HT-29 (cell line): ENCODE results near the gene SLC30A1. TPM values are rescaled to one million over a fixed set of nuclear protein-coding genes. Genes with fewer than 3 reads are reported as not detected.
A peak's percentile ranks its signal among the peaks of the same experiment; 100 is the strongest.

Experiments used
- DNase-seq: peaks from one replicate; pipeline ENCODE4 v3.0.0-alpha.2; 2015; ENCODE audit warnings: low spot score
- total RNA-seq: library from RNA; depleted of rRNA; stranded (reverse); fragments of >200 nt; shearing (Covaris generic); gene quantifications from 2 replicates; pipeline ENCODE4 v1.2.3, GENCODE V29; 2014

Gene SLC30A1
- total RNA-seq, 1 experiment from 2014 or later, result 8.1 TPM

- DNase-seq, result no peak
Measured at GRCh38 chr1:211609120-211610024, 30.4 kb upstream of the SLC30A1 start.

- DNase-seq, result no peak
Measured at GRCh38 chr1:211607754-211608473, 29.0 kb upstream of the SLC30A1 start.

GRCh38 chr1:211606914-211607753 is 28.2 kb upstream of the SLC30A1 start:
- no peak for DNase-seq

GRCh38 chr1:211606332-211606913 is 27.5 kb upstream of the SLC30A1 start:
- DNase-seq, result no peak

- no peak for DNase-seq
Measured at GRCh38 chr1:211605603-211606331, 26.8 kb upstream of the SLC30A1 start.

GRCh38 chr1:211605034-211605433 is 26.1 kb upstream of the SLC30A1 start:
- no peak for DNase-seq

- no peak for DNase-seq
Measured at GRCh38 chr1:211604548-211604947, 25.6 kb upstream of the SLC30A1 start.

- DNase-seq, result no peak
Measured at GRCh38 chr1:211603713-211604112, 24.8 kb upstream of the SLC30A1 start.

- peak; percentile 43 for DNase-seq
Measured at GRCh38 chr1:211603191-211603701, 24.3 kb upstream of the SLC30A1 start.

GRCh38 chr1:211601982-211602670 is 23.2 kb upstream of the SLC30A1 start:
- DNase-seq, result peak; percentile 35

GRCh38 chr1:211601159-211601558 is 22.2 kb upstream of the SLC30A1 start:
- DNase-seq, result no peak

GRCh38 chr1:211599250-211599649 is 20.3 kb upstream of the SLC30A1 start:
- DNase-seq, result no peak

GRCh38 chr1:211598514-211598913 is 19.6 kb upstream of the SLC30A1 start:
- DNase-seq, result no peak

- DNase-seq, result no peak
Measured at GRCh38 chr1:211596418-211597181, 17.6 kb upstream of the SLC30A1 start.

- no peak for DNase-seq
Measured at GRCh38 chr1:211595419-211595818, 16.5 kb upstream of the SLC30A1 start.

GRCh38 chr1:211591980-211592493 is 13.1 kb upstream of the SLC30A1 start:
- no peak for DNase-seq

GRCh38 chr1:211589782-211590721 is 11.1 kb upstream of the SLC30A1 start:
- DNase-seq, result no peak

- DNase-seq, result no peak
Measured at GRCh38 chr1:211588711-211589110, 9.8 kb upstream of the SLC30A1 start.
